Astrocyte of the cerebellum (primary cell): ENCODE results near the gene POP4.

Experiments
- DNase-seq: peaks from one replicate; pipeline ENCODE4 v3.0.0-alpha.2; 2011; ENCODE audit warnings: low read depth
- H3K4me3 ChIP-seq: 2 replicates; pipeline ENCODE4 v1.5.1; 2011; ENCODE audit warnings: mild to moderate bottlenecking, low read depth, low read length, moderate library complexity
- in situ Hi-C: cut with HindIII; loops from 2 replicates; pipeline ENCODE4 v1.10.0; 2017; ENCODE audit warnings: low sequenced_read_pairs
- TF ChIP-seq, protein P1 (sequence below): IDR thresholded peaks from 2 replicates; pipeline ENCODE4 v1.5.1; 2012; ENCODE audit warnings: low read length, low read depth, moderate library complexity, mild to moderate bottlenecking; ENCODE audit errors: missing control alignments

Gene POP4

DNA sequence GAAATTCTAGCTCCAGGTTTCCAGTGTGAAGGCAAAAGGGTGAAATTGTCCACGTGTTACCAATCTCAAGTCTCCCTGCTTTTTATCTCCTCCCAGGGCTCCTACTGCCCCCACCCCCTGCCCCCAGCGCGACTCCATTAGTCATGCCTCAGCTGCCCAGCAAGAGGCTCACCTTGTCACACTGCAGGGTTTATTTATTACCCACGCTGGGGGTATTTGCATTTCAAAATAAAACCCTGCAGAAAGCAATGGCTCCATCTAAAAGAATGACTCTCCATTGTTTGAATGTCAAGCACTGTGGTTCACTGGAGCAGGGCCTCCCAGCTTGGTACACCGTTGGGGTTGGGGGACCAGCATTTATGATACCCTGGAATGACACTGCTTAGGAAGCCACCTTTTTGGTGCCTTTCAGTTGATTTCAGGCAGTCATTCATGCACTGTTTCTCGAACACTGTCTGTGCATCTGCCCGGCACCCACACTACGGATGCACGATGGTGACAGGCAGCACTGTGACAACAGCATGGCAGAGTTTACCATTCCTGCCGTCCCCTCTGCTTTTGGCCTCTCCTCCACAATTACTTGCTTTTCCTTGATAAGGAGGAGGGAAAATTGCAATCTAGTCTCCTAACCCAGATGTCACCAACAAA, 9.9 kb upstream of the POP4 start:
- DNase-seq: no peak
- in situ Hi-C loops: no loop called here
- no peak overlapping the region for H3K4me3 ChIP-seq
- TF ChIP-seq, protein P1, sequence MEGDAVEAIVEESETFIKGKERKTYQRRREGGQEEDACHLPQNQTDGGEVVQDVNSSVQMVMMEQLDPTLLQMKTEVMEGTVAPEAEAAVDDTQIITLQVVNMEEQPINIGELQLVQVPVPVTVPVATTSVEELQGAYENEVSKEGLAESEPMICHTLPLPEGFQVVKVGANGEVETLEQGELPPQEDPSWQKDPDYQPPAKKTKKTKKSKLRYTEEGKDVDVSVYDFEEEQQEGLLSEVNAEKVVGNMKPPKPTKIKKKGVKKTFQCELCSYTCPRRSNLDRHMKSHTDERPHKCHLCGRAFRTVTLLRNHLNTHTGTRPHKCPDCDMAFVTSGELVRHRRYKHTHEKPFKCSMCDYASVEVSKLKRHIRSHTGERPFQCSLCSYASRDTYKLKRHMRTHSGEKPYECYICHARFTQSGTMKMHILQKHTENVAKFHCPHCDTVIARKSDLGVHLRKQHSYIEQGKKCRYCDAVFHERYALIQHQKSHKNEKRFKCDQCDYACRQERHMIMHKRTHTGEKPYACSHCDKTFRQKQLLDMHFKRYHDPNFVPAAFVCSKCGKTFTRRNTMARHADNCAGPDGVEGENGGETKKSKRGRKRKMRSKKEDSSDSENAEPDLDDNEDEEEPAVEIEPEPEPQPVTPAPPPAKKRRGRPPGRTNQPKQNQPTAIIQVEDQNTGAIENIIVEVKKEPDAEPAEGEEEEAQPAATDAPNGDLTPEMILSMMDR: no peak

DNA sequence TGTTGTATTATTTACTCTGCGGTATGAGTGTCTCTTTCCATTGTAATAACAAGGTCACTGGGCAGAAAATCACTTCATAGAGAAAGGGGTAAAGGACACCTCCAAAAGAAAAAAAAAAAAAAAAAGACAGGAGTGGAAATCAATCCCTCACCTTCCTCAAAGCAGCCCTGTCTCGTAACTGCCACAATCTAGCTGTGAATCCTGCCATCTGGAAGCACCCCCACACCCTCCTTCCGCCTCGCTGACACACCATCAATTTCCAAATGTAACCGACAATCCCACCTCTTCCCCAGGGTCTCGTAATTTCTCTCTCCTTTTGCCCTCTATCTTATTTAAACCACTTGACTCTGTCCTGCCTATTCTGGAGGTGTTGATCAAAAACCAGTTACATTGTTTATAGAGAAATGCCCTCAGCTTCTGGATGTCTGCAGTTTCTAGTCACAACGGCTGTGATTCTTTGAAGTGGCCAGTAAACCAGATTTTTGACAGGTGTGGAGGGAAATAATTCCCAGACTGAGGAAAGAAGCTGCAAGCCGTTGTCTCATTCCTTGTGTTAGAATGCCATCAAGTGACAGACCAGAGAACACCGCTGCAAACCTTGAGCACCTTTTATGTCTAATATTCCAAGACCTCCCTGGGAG, 9.1 kb upstream of the POP4 start:
- DNase-seq: no peak
- TF ChIP-seq, protein P1: peak; percentile 21
- H3K4me3 ChIP-seq: no peak overlapping the region
- in situ Hi-C loops: no loop called here

GRCh38 chr19:29598036-29598435, 8.0 kb upstream of the POP4 start:
- no peak for DNase-seq

DNA sequence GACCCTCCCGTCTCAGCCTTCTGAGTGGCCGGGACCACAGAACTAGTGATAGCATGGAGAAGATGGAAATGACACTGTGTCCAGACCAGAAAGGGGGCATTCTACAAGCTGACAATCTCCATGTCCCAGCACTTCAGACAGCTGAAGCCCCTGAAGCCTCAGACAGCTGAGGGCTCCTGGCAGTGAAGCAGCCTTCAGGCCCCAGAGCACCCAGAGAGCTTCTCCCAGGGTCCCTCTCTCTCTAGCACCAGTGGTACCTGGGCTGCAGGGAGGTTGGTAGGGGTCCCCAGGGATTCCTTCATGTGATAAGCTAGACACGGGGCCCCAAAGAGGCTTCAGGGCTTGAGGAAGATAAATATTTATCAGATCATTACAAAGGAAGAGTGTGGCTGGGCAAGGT, 7.6 kb upstream of the POP4 start:
- no peak overlapping the region for H3K4me3 ChIP-seq
- TF ChIP-seq, protein P1: no peak
- no peak for DNase-seq
- in situ Hi-C loops: no loop called here

More at GRCh38 chr19:29598036-29598435, 8.0 kb upstream of the POP4 start:
- in situ Hi-C loops: no loop called here
- no peak overlapping the region for H3K4me3 ChIP-seq
- TF ChIP-seq, protein P1: no peak

DNA sequence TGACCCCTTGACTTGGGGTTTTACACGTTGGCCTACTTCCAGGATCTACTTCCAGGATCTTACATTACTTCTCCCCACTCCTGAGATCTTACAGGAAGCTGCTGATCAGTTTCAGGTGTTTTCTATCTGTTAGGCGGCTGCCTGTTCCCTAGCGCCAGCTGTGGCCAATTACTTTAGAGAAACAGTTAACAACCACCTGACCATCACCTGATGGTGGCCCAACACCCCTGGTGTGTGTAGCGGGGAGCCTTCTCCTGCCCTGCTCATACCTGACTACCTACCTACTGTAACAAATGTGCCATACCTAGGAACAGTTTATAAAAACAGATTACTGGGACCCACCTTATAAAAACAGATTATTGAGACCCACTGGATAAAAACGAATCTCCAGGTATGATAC, 2.8 kb upstream of the POP4 start:
- H3K4me3 ChIP-seq: no peak overlapping the region
- DNase-seq: no peak
- TF ChIP-seq, protein P1: no peak
- in situ Hi-C loops: loop anchor here (25.0 kb wide), 2 partner anchors 234 to 1034 kb away; no protein-coding TSS in a partner anchor

GRCh38 chr19:29606420-29606747, 301 bp downstream of the POP4 start:
- H3K4me3 ChIP-seq: peak overlapping the region; percentile 100
- in situ Hi-C loops: loop anchor here (5.0 to 25.0 kb wide), 4 partner anchors 41 to 1031 kb away; partner anchors contain the start of gene C19orf12
- TF ChIP-seq, protein P1: no peak
- no peak for DNase-seq
